ENCODE data around the gene SEH1L.
"Not testable (repeated sequence)": the region's sequence is repeated elsewhere in the genome, so short reads cannot be mapped to it uniquely, and the experiment has no call there.

The SEH1L gene

GRCh38 chr18:12996661-12997292, 49.0 kb downstream of the SEH1L start:
- DNase-seq: no peak

- not testable (repeated sequence) for DNase-seq
These were observed 49.5 kb downstream of the SEH1L start for GRCh38 chr18:12997330-12997729.

- no peak for DNase-seq
These were observed 50.7 kb downstream of the SEH1L start for GRCh38 chr18:12998332-12999060.

GRCh38 chr18:13003466-13003896, 55.7 kb downstream of the SEH1L start:
- DNase-seq: no peak

- DNase-seq: no peak
These were observed 56.6 kb downstream of the SEH1L start for GRCh38 chr18:13004396-13004795.

- DNase-seq: no peak
These were observed 57.5 kb downstream of the SEH1L start for GRCh38 chr18:13005289-13005688.

- DNase-seq: no peak
These were observed 58.9 kb downstream of the SEH1L start for GRCh38 chr18:13006531-13007247.

GRCh38 chr18:13007248-13007560, 59.4 kb downstream of the SEH1L start:
- no peak for DNase-seq

- no peak for DNase-seq
These were observed 63.9 kb downstream of the SEH1L start for GRCh38 chr18:13011719-13012118.

- DNase-seq: no peak
These were observed 66.4 kb downstream of the SEH1L start for GRCh38 chr18:13014232-13014631.

GRCh38 chr18:13014818-13015217, 67.0 kb downstream of the SEH1L start:
- no peak for DNase-seq

- DNase-seq: no peak
These were observed 69.5 kb downstream of the SEH1L start for GRCh38 chr18:13017247-13017875.

GRCh38 chr18:13018374-13018773, 70.6 kb downstream of the SEH1L start:
- no peak for DNase-seq

GRCh38 chr18:13019301-13019700, 71.5 kb downstream of the SEH1L start:
- DNase-seq: no peak

- DNase-seq: no peak
These were observed 74.8 kb downstream of the SEH1L start for GRCh38 chr18:13022644-13023043.

- no peak for DNase-seq
These were observed 77.4 kb downstream of the SEH1L start for GRCh38 chr18:13025233-13025632.

- no peak for DNase-seq
These were observed 78.9 kb downstream of the SEH1L start for GRCh38 chr18:13026583-13027270.

- DNase-seq: no peak
These were observed 81.1 kb downstream of the SEH1L start for GRCh38 chr18:13028869-13029268.

- no peak for DNase-seq
These were observed 84.4 kb downstream of the SEH1L start for GRCh38 chr18:13032173-13032572.

- no peak for DNase-seq
These were observed 87.6 kb downstream of the SEH1L start for GRCh38 chr18:13035249-13035914.

GRCh38 chr18:13036622-13037320, 89.0 kb downstream of the SEH1L start:
- DNase-seq: no peak

All from NCI-H1436 treated with DMSO at 0.1 percent for 48 hours (cell line).